8988T (cell line): Measurements from ENCODE around the gene UGT1A10.

Experiments used
- DNase-seq: peaks from one replicate; pipeline ENCODE4 v3.0.0; 2011

UGT1A10 gene

DNA sequence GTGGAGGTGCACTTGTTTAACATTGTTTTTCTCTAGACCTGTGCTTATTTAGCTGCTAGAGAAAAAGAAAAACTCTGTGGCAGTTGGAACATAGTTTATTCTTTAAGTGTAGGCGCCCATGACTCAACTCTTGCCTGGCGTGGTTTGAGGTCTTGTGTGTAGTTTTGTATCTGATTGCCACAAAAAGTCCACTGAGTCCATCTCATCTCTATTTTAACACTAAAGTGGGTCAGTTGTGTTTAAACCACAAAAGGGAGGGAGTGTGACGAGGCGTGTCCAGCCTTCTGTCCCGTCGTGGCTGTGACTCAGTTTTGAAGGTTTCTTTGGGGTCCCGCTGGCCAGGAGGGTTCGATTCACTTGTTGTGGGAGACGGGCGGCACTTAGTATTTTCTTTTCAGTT, 20.2 kb downstream of the UGT1A10 start:
- DNase-seq, result no peak

- DNase-seq, result no peak
Measured at GRCh38 chr2:233658610-233659009, 22.4 kb downstream of the UGT1A10 start.

DNA sequence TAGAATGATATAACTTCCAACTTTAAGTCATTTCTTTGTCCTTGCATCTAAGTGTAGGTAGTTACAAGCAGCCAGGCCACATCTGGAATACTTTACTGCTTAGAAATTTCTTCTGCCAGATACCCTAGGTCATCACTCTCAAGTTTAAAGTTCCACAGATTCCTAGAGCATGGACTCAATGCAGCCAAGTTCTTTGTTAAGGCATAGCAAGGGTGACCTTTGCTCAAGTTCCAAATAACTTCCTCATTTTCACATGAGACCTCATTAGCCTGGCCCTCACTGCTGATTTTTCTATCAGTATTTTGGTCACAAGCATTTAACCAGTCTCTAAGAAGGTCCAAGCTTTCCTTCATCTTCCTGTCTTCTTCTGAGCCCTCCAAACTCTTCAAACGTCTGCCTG, 27.7 kb downstream of the UGT1A10 start:
- DNase-seq, result no peak

DNA sequence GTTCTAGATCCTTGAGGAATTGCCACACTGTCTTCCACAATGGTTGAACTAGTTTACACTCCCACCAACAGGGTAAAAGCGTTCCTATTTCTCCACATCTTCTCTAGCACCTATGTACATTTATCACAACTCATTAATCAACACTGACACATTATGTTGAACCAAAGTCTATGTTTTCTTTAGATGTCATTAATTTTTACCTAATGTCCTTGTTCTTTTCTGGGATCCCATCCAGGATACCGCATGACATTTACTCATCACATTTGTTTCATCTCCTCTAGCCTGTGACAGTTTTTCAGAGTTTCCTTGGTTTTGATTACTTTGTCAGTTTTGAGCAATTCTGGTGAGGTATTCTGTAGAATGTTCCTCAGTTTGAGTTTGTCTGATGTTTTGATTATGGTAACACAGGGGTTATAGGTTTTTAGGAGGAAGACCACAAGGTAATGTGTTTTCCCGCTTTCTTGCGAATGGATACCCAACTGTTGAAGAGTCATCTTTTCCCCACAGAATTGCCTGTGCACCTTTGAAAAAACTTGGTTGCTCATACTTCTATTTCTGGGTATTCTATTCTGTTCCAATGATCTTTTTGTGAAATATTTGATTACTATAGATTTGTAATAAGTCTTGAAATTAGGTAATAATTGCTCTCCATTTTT, 32.5 kb downstream of the UGT1A10 start:
- DNase-seq, result no peak

GRCh38 chr2:233671290-233672161, 35.3 kb downstream of the UGT1A10 start, which contains the start of gene UGT1A9:
UGT1A9 (plus strand) TSS chr2:233671898; CDS start chr2:233671935, 37 bp downstream.
- DNase-seq, result no peak

DNA sequence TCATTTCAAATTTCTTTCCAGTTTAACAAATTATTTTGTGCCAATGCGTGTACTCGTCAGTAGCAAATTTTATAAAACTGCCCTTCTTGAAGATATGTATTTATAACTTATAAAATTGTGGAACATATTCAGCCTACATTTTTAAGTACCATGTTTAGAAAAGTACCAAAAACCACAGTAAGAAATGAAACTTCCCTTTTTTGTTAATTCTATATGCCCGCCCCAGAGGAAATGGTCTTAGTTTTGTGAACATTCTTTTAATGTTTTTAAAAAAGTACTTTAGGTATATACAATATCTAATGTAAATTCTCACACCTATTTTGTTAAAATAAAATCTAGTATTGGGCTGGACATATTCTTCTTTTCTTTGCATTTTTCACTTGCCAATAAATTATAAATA, 36.6 kb downstream of the UGT1A10 start:
- no peak for DNase-seq

DNA sequence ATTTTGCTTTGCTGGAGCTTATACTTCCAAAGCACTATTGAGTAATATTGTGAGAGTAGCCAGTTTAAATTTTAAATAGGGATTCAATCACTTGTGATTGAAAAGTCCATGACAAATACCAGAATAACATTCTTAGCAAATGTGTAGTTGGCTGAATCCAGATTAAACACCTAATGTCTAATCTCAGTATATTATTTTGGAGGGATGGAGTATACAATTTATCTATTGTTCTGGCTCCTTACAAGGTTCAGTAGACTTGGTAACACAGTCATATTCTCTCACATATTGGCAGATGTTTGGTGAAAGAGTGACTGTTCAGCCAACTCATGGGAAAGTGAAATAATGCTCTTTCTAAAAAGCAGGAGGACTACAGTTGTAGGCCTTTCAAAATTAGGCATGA, 37.6 kb downstream of the UGT1A10 start:
- DNase-seq, result no peak

DNA sequence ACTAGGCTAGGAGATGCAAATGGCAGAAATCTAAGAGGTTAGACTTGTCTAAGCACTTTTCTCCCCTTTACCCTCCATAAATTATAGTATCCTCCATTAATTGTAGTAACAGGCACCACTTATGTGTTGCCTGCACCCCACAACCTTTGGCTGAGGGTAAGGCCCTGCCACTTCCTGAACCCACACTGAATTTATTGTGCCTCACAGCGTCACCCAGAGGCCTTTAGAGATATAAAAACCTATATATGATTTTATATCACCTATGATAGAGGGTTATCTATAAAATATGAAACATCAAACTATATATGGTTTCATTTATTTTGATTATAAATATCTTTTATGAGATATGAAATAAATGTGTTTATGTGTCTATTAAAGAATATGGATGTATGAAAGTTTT, 38.1 kb downstream of the UGT1A10 start:
- DNase-seq, result no peak

- DNase-seq, result no peak
Measured at GRCh38 chr2:233674995-233675394, 38.7 kb downstream of the UGT1A10 start.

DNA sequence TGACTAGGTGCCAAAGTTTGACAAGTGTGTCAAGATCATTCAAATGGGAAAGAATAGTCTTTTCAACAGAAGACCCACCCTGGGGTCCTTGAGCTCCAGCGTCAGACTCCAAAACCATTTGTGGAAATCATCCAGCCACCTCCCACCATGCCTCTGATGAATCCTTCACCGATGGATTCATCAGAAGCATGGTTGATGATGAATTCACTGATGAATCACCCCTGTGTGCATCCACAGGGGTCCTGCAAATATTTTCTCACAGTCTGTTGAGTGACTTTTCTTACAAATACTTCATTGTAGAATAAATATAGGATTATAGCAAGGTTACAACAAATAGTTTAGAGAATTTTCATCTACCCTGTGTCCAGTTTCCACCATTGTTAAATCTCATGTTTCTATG, 39.8 kb downstream of the UGT1A10 start:
- no peak for DNase-seq

DNA sequence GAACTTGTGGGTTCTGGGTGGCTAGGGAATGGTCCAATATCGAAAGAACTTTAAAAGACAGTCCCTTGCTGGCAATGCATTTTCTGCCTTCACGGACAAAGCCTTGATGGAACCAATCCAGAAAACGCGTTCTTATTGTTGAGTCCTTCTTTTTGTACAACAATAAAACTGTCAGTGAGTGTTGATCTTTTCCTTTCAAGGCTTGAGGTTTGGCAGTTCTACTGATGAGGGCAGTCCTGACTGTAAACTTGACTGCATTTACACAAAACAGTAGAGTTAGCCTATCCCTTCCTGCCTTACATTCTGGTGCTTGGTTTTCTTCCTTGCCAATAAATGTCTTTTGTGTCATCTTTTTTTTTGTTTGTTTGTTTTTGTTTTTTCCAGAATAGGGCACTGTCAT, 42.9 kb downstream of the UGT1A10 start:
- DNase-seq, result no peak

DNA sequence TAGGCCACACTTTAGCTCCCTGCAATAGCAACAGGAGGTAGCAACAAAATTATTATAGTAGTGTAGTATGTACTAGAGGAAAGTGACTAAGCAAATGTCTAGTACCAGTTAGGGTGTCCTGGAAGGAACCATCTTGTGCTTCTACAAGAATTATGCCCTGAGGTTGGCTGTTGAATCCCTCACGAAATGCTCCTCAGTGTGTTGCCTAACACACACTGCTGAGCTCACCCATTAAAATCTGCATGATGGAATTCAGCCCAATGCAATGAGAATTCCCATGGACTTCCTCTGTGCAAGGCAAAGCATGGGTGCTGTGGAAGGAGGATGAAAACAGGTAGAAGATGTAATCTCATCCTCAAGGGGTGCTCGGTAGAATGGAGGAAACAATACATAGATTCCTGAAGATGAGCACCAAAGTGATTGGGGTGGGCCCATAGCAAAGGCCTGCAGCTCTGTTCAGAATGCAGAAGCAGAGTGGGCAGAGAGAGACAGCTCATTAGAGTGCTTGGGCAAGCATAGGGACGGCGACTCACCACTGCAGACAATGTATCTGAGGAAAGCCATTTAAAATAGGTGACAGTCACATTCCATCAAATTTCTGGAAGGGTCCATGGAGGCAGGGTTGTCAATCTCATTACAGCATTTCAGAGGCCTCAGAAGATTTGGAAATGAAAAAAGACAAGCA, 44.3 kb downstream of the UGT1A10 start:
- DNase-seq, result no peak

DNA sequence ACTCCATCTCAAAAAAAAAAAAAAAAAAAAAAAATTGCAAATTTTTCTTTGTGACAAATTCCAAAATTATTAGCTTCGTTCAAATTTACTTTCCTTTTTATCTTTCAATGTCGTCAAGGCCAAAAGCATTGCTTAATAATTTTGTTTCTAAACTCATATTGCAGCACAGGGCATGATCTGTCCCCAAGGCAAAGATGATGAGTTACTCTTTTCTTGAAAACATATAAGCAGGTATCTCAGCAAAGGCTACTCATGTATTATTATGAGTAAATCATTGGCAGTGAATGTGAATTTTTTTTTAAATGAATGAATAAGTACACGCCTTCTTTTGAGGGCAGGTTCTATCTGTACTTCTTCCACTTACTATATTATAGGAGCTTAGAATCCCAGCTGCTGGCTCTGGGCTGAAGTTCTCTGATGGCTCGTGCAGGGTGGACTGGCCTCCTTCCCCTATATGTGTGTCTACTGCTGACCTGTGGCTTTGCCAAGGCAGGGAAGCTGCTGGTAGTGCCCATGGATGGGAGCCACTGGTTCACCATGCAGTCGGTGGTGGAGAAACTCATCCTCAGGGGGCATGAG, 45.4 kb downstream of the UGT1A10 start, which contains the start of gene UGT1A7:
TSS of gene UGT1A7 (plus strand) at position 381 of the 579 bp plus-strand sequence. CDS start at position 418, 37 bp downstream.
- DNase-seq, result no peak

DNA sequence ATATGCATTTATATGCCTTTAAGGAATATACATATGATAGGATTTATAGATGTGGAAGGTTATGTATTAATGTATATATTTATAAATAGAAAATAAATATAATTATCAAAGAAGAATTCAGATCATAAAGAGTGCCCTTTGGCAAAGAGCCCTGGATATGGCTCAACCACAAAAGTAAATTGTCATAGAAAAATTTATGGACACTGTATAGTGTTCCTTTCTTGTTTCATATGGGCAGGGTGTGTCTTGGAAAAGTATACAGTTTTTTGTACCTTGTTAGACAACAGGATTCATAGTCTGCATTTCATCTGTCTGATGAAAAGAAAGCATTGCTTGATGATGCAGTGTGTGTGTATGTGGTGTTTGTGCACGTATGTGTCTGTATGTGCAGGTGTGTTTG, 48.4 kb downstream of the UGT1A10 start:
- DNase-seq, result no peak

DNA sequence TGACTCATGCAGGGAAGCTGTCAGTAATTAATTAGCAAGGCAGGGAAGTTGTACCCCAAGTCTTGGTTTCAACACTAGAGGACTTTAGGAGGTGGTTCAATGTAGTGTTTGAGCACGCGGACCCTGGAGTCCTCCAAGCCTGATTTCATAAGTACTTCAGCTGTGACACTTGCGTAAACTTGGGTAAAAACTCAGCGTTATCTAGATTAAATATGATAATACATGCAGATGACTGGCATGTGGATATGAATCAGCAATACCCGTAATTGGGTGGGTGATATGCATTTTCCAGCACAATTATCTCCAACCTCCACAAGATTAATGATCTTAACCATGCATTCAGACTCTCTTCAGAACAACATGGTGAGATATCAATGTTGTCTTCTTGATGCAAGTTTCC, 50.7 kb downstream of the UGT1A10 start:
- no peak for DNase-seq

GRCh38 chr2:233688341-233688740, 52.1 kb downstream of the UGT1A10 start:
- no peak for DNase-seq

GRCh38 chr2:233689031-233689430, 52.8 kb downstream of the UGT1A10 start:
- DNase-seq, result no peak

DNA sequence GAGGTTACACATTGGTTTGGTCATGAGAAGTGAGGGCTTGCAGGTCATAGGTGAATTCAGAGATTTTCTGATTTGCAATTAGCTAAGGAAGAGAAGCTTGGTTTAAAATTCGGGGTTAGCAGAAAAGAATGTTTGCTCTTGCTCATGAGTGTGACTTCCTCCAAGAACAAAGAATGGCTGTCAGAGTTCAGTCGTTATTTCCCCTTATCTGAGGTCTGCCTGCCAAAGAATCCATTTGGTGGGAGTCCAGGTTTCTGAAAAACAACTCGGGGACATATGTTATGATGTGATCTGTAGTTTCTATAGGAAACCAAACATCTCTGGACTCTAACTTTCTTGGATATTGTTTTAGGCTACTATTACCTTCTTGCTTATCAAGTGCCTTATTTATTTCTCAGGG, 53.3 kb downstream of the UGT1A10 start:
- DNase-seq, result no peak

- DNase-seq, result no peak
Measured at GRCh38 chr2:233690444-233690843, 54.2 kb downstream of the UGT1A10 start.

- DNase-seq, result no peak
Measured at GRCh38 chr2:233691443-233692433, 55.5 kb downstream of the UGT1A10 start.

DNA sequence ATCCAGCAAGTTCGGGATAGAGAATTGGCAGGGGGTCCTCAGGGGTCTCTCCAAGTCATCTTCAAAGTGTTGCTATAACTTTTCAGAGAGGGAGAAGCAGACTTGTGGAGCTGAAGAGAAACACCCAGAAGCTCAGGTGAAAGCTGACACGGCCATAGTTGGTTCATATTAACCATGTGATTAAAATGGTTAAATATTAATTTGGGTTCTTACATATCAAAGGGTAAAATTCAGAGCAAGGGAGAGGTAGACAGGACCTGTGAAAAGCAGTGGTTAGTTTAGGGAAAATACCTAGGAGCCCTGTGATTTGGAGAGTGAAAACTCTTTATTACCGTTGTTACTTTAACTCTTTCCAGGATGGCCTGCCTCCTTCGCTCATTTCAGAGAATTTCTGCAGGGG, 56.4 kb downstream of the UGT1A10 start, which contains the start of gene UGT1A6:
TSS of gene UGT1A6 (plus strand) at position 243 of the 400 bp plus-strand sequence. CDS start at position 358, 115 bp downstream.
- no peak for DNase-seq

DNA sequence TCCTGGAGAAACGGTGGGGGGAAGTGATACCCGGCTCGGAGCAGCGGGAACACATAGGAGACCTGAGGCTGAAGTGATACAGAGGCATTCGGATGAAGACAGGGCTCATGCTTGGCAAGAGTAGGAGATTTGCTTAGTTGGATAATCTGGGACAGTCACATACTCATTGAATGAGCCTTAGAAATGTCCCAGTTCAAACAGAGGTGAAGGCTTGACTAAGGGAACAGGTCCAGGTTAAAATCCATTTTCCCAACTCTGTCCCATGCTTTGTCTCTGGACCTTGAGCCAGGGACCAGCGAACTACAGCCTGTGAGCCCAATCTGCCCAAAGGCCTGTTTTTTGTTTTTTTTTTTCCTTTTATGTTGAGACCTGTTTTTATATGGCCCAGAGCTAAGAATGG, 57.7 kb downstream of the UGT1A10 start:
- no peak for DNase-seq
